RCC 7860 (cell line): ENCODE results near the gene GAK.

ENCODE experiments used
- DNase-seq: peaks from one replicate; pipeline ENCODE4 v3.0.0-alpha.2; 2015; ENCODE audit warnings: low spot score
- FAIRE-seq: peaks from 2 replicates; lab custom pipeline; 2012; peaks lifted over from hg19 to GRCh38; lab: Jason Lieb, UNC

GAK gene

GRCh38 chr4:965048-965765 lies 33.1 kb upstream of the GAK start:
- no peak for DNase-seq
- no peak for FAIRE-seq

- DNase-seq (no peak), FAIRE-seq (no peak)
Observed at GRCh38 chr4:964346-965025, 32.4 kb upstream of the GAK start.

- no peak for FAIRE-seq
Observed at GRCh38 chr4:963276-964225, 31.4 kb upstream of the GAK start.

GRCh38 chr4:962231-963208 lies 30.4 kb upstream of the GAK start:
- FAIRE-seq (no peak), DNase-seq (no peak)

More at GRCh38 chr4:963276-964225, 31.4 kb upstream of the GAK start:
- no peak for DNase-seq

- FAIRE-seq (no peak), DNase-seq (no peak)
Observed at GRCh38 chr4:961351-962230, 29.5 kb upstream of the GAK start.

GRCh38 chr4:960636-961350 lies 28.7 kb upstream of the GAK start:
- no peak for FAIRE-seq
- DNase-seq, result no peak

GRCh38 chr4:960140-960635 lies 28.1 kb upstream of the GAK start:
- no peak for FAIRE-seq
- no peak for DNase-seq

- FAIRE-seq, result no peak
- DNase-seq, result no peak
Observed at GRCh38 chr4:959338-960139, 27.4 kb upstream of the GAK start.

GRCh38 chr4:958696-959337 lies 26.7 kb upstream of the GAK start:
- FAIRE-seq, result no peak
- no peak for DNase-seq

GRCh38 chr4:958314-958665 lies 26.2 kb upstream of the GAK start:
- DNase-seq, result no peak
- FAIRE-seq, result no peak

GRCh38 chr4:957581-958313 lies 25.6 kb upstream of the GAK start:
- DNase-seq, result no peak
- FAIRE-seq, result no peak

GRCh38 chr4:957231-957580 lies 25.1 kb upstream of the GAK start:
- no peak for DNase-seq
- FAIRE-seq, result no peak

GRCh38 chr4:956531-957230 lies 24.6 kb upstream of the GAK start:
- DNase-seq, result no peak
- no peak for FAIRE-seq

- FAIRE-seq (no peak), DNase-seq (no peak)
Observed at GRCh38 chr4:955931-956381, 23.8 kb upstream of the GAK start.

GRCh38 chr4:955161-955921 lies 23.2 kb upstream of the GAK start:
- DNase-seq (no peak), FAIRE-seq (no peak)
